SKM-1 treated with dmso at 0.1 percent for 144 hours (cell line): Measurements from ENCODE around the gene RIPK4.
"Not testable (repeated sequence)": the region's sequence is repeated elsewhere in the genome, so short reads cannot be mapped to it uniquely, and the experiment has no call there.

ENCODE experiments used
- DNase-seq: peaks from one replicate; lab custom pipeline; 2025; ENCODE audit not compliant: unreplicated experiment; lab: John Stamatoyannopoulos, UW

The RIPK4 gene

DNA sequence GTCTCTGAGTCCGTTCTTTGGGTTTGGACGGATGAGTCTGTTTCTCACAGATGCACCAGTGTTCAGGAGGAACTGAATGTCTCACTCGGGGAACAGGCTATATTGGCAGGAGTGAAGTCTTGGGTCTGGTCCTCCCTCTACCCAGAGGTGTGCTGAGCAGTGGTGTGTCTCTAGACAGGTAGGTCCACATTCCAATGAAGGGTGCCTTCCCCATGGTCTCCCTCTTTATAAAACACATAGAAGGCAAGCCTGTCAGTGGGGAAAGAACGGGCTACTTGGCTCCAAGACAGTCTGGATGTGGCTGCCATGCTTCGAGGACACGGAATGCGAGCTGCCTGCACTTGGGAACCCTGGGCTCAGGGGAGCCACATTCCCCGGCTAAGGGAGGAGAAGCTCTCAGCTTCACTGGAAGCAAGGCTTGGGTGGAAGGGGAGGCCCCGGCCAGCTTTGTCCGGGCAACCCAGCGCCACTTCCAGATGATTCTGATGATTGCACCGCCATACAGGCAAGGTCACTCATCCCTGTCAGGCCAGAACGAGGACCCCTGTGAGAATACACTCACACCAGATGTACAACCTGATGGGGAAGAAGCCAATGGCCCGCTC is 29.7 kb upstream of the RIPK4 start:
- DNase-seq = no peak

DNA sequence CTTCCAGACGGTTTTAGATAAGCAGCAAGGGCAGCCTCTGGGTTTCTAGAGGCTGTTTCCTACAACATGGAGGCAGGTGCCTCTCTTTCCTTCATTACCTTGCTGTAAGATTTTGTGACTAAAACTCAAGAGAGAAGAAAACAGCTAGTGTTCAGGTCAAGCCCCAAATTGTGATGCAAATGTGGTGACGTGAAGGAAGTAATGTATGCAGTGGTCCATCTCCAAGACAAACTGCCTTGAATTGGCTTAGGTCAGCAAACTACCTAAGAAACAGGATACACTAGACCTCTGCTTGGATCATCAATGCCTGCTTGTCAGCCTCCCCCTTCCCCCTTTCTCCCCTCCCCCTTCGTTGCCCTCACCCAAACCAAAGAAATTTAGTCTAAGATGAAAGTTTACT is 28.9 kb upstream of the RIPK4 start:
- DNase-seq = no peak

DNA sequence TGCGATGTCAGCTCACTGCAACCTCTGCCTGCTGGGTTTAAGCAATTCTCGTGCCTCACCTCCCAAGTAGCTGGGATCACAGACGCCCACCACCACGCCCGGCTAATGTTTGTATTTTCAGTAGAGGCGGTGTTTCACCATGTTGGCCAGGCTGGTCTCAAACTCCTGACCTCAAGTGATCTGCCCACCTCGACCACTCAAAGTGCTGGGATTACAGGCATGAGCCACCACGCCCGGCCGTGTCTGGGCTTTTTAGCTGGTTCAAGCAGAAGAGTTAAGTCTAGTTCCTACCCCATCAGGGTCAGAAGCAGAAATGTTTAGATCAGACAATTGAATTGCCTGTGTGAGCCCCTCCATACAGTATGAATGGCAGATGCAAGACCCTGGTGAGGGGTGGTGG is 27.7 kb upstream of the RIPK4 start:
- DNase-seq = no peak

DNA sequence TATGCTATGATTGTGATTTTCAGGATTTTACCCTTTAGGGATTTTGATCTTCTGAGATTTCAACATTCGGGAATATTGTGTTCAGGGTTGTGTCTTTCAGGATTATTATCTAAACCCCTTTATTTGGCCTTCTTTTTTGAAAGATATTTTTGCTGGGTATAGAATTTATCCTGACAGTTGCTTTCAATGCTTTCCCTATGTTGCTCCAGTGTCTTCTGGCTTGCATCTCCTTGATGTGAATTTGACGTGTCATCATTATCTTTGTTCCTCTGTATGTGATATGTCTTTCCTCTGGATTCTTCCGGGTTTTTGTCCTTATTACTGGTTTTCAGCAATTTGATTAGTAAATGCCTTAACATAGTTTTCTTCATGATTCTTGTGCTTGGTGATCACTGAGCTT is 25.9 kb upstream of the RIPK4 start:
- no peak for DNase-seq

DNA sequence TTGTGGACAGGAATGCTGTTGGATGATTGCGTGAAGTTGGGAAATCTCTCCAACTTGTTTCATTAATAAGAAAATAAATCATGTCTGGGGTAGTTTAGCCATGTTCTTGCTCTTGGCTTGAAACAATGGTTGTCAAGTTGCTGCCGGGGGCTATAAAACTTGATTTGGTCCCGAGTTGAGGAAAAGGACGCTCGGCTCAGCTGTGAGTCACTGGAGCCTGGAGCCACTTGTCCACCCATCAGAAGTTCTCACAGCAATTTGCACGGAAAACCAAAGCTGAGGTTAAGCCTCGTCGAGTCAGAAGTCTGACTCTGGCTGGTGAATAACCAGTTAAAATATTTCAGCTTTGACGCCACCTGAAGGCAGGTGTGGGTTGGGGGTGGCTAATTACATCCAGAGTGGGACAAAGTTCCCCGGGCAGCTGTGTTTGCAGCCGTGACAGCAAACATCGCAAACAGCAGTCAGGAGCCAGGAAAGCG is 19.7 kb upstream of the RIPK4 start:
- no peak for DNase-seq

DNA sequence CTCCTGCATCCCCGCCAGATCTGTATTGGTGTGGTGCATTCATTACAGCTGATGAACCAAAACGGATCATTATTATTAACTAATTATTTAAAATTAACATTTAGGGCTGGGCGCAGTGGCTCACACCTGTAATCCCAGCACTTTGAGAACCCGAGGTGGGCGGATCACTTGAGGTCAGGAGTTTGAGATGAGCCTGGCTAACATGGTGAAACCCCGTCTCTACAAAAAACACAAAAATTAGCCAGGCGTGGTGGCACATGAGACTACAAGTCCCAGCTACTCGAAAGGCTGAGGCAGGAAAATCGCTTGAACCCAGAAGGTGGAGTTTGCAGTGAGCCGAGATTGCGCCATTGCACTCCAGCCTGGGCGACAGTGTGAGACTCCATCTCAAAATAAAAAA is 18.4 kb upstream of the RIPK4 start:
- not testable (repeated sequence) for DNase-seq

DNA sequence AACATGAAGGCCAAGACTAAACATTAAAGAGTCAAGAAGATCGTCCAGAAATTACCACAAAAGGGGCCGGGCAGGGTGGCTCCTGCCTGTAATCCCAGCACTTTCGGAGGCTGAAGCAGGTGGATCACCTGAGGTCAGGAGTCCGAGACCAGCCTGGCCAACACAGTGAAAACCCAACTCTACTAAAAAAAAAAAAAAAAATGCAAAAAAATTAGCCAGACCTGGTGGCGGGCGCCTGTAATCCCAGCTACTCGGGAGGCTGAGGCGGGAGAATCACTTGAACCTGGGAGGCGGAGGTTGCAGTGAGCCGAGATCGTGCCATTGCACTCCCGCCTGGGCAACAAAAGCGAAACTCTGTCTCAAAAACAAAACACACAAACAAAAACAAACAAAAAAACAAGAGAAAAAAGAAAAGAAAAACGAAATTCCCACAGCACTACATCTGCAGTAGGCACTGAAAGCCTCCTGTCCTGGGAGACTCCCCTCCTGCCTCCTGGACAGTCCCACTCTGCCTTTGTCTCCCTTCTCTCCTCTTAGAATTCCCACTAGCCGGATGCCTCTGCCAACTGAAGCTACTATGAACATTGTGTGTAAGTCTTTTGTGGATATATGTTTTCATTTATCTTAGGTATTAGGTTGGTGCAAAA is 17.7 kb upstream of the RIPK4 start:
- DNase-seq = no peak

DNA sequence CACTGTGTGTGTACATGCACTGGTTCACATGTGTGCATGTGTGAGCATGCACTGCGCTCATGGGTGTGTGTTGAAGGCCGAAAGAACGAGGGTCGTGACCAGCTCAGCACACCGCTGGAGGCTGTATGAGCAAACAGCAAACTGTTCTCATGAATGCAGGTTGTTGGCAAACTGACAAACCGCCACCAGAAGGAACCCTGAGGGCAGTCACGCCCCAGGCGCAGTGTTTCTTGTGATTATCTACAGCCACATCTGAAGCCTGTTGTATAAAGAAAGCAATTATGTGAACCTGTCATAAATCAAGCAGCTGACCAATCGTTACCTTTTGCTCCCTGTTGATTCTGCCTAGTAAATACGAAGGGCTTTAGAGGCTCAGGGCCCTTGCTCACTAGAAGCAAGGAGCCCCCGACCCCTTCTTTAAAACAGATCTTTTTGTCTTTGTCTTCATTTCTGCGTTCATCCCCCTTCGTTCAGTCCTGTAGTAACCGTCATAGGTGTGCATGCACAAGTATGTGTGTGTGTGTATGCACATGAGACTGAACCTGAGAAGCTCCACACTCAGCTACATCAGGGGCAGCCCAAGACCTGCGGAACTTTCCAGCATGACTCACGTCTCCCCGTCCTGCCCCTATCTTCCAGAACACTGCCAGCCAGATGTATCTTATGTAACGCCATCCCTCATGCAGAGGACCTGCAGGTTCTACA is 16.8 kb upstream of the RIPK4 start:
- DNase-seq = no peak

DNA sequence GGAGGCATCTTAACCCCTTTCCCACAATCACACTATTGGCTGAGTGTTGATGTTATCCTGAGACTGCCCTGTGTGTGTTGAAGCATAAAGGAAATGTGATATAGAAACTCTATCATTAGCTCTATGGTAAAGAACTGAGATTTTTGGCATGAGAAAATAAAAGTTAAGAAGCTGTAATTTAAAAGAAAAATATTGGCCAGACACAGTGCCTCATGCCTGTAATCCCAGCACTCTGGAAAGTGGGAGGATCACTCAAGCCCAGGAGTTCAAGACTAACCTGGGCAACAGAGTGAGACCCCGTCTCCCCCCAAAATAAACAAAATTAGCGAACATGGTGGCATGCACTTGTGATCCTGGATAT is 14.2 kb upstream of the RIPK4 start:
- no peak for DNase-seq

DNA sequence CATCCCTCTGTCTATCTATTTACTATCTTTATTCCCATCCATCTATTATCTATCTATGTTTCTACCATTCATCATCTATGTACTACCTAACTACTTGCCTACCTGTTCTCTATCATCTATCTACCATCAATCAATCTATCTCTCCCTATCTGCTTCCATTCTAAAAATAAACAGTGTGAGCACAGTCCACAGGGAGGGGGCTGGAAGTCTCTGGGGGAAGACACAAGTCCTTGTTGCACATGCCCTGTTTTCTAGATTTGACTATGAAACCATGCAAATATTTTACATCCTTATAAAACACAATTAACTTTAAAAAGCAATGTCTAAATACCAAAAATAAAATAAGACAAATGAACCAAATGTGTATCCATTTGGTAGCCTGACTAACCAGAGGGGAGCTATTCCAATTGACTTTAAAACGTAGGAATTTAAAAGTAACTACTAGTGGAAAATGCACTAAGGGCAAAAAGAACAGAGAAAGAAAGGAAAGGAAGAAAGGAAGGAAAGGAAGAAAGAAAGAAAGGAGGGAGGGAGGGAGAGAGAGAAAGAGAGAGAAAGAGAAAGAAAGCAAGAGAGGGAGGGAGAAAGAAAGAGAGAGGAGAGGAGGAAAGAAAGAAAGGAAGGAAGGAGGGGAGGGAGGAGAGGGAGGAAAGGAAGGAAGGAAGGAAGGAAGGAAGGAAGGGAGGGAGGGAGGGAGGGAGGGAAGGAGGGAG is 13.6 kb upstream of the RIPK4 start:
- DNase-seq = no peak

DNA sequence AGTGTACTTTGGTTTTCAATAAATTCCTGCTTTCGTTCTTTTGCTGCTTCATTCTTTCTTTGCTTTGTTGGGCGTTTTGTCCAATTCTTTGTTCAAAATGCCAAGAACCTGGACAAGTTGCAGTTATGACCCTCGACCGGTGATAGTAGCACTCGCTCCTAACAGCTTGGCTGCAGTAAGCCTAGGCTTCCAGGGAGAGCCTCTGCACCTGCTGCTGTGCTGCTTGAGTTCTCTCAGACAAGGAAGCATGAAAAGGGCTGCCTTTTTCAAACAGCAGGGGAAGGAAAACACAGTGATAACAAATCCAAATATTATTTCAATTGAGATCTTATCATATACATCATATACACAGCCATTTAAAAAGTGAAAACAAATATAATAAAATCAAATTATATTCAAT is 12.8 kb upstream of the RIPK4 start:
- no peak for DNase-seq

DNA sequence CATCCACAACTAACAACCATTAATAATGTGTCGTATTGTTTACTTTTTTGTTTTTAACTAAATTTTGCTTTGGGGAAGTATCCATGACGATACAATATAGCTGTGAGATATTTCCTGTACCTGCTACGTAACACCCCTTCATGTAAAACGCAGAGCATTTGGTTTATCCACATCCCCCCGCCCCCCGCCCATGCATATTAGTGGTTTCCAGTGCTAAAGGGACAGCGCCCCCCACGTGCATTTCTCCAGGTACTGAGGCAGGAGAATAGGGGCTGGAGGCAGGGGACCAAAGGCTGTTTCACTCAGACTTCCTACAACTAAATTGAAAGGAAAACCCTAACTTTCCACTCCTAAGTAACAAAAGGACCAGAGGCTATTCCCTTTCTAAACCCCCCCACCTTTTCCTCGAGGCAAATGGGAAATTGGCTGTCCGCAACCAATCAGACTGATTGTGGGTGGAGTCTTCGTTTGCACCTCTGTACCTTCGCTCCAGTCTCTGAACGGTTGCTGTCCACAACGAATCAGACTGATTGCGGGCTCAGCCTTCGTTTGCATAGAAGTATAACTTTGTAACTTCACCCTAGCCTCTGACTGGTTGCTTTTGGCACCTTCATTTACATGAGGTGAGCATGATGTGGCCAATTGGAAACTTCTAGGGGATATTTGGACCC is 12.2 kb upstream of the RIPK4 start:
- no peak for DNase-seq

DNA sequence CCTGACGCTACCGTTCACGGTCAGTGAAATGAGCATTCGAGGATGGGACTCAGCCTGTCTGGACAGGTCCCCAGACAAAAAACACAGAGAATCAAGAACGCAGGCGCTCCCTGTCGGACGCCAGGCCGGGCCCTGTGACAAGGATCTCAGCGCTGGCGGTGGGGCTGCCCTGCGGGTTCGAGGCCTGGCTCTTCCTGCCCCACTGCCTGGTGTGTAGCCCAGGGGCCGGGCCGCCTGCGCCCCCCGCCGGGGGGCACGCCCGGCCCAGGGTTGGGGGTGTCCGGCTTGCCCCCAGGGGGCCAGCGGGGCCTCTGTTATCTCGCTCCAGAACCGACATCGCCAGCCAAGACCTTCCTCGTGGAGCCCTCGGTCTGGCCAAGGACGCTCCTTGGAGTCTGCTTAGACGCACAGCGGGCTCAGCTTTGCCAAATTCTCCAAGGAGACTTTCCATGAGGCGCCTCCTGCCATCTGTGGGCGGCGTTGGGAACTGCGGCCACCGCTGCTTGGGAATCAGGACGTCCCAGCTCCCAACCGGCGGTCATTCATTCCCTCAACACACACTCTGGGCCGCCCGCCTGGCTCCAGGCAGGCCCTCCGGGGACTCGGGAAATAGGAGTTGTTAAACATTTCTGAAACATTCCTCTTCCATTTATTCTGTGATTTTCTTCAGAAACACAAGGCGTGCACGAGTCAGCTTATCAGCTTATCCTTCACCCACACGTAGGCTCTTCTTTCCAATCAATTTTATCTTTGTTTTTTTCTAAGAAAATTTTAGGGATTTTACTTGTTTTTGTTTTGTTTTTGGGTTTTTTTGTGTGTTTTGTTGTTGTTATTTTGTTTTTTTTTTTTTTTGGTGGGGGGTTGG is 11.3 kb upstream of the RIPK4 start:
- DNase-seq = peak; percentile 15

DNA sequence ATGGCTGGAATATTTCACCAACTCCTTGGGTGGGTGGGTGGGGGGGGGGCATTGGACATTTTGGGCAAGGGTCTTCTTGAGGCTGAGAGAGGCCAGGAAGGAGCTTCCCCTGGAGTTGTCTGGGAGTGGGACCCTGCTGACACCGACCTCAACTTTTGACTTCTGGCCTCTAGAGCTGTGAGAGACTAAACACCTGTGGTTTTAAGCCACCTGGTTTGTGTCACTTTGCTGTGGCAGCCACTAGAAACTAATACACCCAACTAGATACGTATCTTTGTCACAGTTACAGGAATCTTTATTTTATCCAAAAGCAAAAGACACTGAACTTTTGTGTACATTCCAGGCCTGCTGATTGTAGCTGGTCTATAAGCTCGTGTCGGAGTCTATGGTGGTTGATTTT is 9.9 kb upstream of the RIPK4 start:
- no peak for DNase-seq

DNA sequence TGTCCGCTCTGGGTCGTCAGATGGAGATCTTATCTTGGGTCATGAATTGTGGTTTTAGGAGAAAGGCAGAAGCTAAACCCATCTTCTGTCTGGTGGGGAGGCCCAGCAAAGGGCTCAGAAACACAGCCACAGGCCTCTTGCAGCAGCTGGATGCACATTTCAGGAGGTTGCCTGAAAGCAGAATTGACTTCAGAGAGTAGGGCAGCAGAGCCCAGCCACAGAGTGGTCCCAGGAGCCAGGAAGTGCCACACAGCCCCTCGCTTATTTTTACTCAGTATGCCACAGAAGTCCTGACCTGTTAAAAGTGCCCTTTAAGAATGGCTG is 8.3 kb upstream of the RIPK4 start:
- no peak for DNase-seq

DNA sequence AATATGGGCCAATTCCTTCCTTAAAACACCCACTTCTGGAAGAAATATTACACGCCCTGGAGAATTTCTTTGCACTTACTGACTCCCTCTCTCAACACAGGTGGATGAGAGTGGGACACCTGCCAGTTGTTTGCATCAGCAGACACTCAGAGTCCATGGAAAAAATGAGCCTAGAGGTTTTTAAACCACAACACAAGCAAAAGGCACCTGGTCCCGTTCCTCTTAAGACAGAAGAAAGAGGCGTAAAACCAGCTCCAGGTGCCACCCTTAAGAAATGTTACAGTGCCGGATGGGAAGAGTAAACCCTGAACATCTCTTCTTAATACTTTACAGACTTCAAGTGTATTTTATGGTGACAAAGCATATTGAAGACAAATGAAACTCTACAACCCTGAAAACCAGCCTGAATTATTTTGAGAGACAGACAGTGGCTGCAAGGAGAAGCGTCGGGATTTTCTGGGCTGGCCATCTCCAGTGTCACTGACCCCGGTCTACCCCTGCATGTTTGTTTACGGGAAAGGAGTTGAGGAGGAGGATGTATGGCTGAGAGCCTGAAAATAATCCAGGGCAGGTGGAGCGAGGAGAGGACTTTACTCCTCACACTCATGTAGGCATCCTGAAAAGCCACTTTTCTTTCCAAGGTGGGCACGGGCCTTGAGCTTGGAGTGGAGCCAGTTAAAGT is 7.8 kb upstream of the RIPK4 start:
- no peak for DNase-seq

DNA sequence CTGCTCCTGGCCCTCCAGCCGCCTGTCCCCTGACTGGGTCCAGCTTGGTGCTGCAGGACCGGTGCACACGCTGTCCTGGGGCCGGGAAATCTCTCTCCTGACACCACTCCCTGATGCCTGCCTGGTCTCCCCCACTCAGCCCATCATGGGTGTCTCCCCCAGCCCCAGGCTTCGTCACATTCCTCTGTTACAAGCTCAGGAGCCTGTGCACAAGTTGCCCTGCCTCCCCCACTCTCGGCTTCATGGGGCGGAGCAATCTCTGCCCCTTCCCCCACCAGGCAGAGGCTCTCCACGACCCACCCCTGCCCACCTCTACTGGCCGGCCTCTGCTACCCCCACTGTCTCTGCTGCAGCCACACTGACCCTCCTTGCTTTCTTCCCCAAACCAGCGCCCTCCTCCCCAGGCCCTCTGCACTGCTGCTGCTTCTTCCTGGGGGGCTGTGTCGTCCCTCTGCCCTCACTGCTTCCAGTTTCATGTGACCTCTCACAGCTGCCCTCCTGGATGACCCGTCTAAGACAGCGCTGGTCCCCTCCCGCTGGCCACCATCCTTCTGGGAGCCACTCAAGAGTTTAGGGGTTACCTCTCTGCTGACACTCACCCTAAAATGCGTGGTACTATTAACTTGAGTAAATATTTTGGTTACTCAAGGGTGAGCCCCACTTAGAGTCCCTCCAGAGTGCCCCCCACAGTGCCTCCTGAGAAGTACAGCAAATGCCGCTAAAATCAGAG is 5.7 kb upstream of the RIPK4 start:
- DNase-seq = no peak

DNA sequence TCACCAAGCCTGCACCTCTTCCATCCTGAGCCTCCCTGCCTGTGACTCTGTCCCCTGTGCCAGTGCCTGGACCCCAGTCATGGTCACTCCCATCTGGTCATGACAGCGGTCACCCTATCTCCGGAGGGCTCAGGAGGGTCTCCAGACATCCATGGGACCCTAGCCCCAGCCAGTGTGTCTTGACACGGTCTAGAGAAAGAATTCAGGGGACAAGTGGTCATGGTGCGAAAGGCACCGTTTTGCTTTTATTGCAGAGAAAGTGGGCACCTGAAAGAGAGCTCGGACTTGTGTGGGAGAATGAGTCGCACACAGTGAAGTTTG is 4.7 kb upstream of the RIPK4 start:
- no peak for DNase-seq

DNA sequence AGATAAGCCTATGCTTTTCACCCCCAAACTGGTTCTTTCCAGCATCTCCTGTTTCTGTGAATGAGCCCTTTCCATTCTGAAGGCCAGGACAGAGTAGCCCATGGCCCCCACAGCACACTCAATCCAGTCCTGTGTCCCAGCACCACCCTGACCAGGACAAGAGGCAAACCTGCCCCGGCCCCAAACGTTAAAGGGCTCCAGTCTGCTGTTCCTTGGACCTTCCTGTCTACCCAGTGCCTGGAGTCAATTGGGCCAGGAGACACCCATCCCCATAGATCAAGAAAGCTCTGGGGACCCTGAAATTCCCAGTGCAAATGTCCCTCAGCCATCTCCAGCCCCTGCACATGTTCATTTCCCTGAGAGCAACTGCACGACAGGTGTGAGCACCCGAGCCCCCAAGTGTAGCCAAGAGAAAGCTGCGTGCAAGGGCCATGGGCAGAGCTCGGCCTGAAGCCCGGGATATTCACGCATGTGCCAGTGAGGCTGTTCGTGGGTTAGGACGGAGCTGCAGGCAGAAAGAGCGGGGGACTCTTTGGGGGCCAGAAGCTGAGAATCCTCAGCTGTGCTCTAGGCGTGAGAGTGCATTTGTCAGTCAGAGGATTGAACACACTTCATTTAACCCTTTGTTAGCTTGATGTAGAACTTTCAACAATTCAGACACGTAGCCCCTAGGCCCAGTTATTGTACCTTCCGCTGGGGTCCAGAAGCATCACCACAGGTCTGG is 4.2 kb upstream of the RIPK4 start:
- DNase-seq = no peak
